A549 treated with AZD9567 at 1 μM for 4 hours (cell line): ENCODE results near the gene TCF21. TPM values are rescaled to one million over a fixed set of nuclear protein-coding genes. Genes with fewer than 3 reads are reported as not detected.

Source experiments
- total RNA-seq: library from RNA; stranded (reverse); fragments of 200-300 nt; extraction: Qiagen RNA extraction; gene quantifications from 5 replicates; pipeline ENCODE4 v1.2.3, GENCODE V29; 2022; ENCODE audit not compliant: insufficient read depth

Gene TCF21
- total RNA-seq: 0.02 to 0.05 TPM (median 0.03 TPM) in 4 of 5 replicates, not detected in the other

DNA sequence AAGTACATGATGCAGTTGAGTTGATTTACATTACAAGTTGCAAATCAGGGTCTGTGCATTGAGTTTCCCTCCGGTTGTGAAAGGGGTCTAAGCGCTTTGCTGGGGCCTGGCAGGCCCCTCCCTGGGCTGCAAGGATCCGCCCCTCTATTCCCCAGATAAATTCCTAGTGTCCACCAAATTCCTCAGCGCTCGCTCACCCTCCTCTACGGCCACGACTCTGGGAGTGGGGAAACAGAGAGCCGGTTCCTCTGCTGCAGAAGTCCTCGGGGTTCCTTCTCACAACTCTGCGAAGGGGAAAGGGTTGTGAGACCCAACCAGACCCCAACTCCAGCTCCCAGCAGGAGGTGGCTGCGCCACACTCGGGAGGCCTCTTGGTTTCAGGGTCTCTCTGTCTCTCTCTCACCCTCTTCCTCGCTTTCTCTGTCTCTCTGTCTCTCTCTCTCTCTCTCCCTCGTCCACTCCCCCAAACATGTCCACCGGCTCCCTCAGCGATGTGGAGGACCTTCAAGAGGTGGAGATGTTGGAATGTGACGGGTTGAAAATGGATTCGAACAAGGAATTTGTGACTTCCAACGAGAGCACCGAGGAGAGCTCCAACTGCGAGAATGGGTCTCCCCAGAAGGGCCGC lies at the start of gene TCF21:
Gene TCF21, plus strand, starts transcription at position 185 of the 628 bp plus-strand sequence. Its CDS starts 285 bp downstream, at position 470.

Other genes starting within 250 kb of the TCF21 start
- 21.5 to 27.1 TPM (median 26.3 TPM) in 5 replicates for gene TBPL1, start 64.1 kb downstream of the TCF21 start, total RNA-seq
- 0.21 to 0.39 TPM (median 0.26 TPM) in 4 of 5 replicates, not detected in the other for gene SLC2A12, start 163.5 kb downstream of the TCF21 start, total RNA-seq